NB4 (cell line): ENCODE results near the gene MRI1.

ENCODE experiments used
- MYC ChIP-seq: IDR thresholded peaks from 2 replicates; pipeline ENCODE4 v1.6.1; 2011; ENCODE audit warnings: low read depth, low read length
- POLR2A ChIP-seq: IDR thresholded peaks from 2 replicates; pipeline ENCODE4 v1.6.1; 2011; ENCODE audit warnings: mild to moderate bottlenecking; ENCODE audit not compliant: insufficient read length; ENCODE audit errors: extremely low read depth
- TF ChIP-seq, protein P1 (sequence below): IDR thresholded peaks from one replicate; pipeline ENCODE4 v1.5.1; 2012; ENCODE audit warnings: low read depth, low read length
- TF ChIP-seq, protein P2 (sequence below): IDR thresholded peaks from 2 replicates; pipeline ENCODE4 v1.6.1; 2011; ENCODE audit warnings: low read depth, low read length

DNA sequence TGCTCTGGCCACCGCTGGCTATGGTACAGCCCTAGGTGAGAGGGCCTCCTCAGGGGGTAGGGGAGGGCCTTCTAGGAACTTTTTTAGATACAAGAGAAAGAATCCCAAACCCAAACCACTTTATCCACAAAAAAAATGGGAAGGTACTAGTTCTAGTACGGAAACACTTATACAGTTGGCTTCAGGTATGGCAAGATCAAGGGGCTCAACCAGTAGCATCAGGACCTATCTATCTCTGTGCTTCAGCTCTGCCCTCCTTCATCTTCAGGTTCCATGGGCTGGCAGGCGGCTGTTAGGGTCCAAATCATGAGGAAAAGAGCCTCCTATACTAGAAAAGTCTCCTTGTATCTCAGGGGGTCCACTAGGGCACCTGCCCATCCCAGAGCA lies 1.8 kb downstream of the MRI1 start:
- TF ChIP-seq, protein P1, sequence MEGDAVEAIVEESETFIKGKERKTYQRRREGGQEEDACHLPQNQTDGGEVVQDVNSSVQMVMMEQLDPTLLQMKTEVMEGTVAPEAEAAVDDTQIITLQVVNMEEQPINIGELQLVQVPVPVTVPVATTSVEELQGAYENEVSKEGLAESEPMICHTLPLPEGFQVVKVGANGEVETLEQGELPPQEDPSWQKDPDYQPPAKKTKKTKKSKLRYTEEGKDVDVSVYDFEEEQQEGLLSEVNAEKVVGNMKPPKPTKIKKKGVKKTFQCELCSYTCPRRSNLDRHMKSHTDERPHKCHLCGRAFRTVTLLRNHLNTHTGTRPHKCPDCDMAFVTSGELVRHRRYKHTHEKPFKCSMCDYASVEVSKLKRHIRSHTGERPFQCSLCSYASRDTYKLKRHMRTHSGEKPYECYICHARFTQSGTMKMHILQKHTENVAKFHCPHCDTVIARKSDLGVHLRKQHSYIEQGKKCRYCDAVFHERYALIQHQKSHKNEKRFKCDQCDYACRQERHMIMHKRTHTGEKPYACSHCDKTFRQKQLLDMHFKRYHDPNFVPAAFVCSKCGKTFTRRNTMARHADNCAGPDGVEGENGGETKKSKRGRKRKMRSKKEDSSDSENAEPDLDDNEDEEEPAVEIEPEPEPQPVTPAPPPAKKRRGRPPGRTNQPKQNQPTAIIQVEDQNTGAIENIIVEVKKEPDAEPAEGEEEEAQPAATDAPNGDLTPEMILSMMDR, result no peak
- TF ChIP-seq POLR2A (no peak), MYC (no peak)
- TF ChIP-seq, protein P2, sequence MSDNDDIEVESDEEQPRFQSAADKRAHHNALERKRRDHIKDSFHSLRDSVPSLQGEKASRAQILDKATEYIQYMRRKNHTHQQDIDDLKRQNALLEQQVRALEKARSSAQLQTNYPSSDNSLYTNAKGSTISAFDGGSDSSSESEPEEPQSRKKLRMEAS, result no peak
